Neural cell (in vitro differentiated cells): Measurements from ENCODE around the gene SUMO4. TPM values are rescaled to one million over a fixed set of nuclear protein-coding genes. Genes with fewer than 3 reads are reported as not detected.

ENCODE experiments used
- H2AFZ ChIP-seq: fragments of 200-600, 300-800 bp; sonication (generic), shearing (Covaris generic); 2 replicates; pipeline ENCODE4 v1.6.0; 2014; ENCODE audit warnings: low read depth, mild to moderate bottlenecking, antibody characterized with exemption, low read length, moderate library complexity
- H3F3A ChIP-seq: fragments of 200-600 bp; shearing (Covaris generic); 2 replicates; pipeline ENCODE4 v1.6.1; 2016; ENCODE audit warnings: mild to moderate bottlenecking, moderate library complexity, mixed read lengths, antibody characterized with exemption, low read length; ENCODE audit not compliant: insufficient read depth, poor library complexity, severe bottlenecking
- H3K27ac ChIP-seq: fragments of 200-600, 300-800 bp; sonication (generic), shearing (Covaris generic); 2 replicates; pipeline ENCODE4 v1.5.1; 2014; ENCODE audit warnings: mild to moderate bottlenecking, low read length, moderate library complexity
- H3K27me3 ChIP-seq: fragments of 300-800, 200-600 bp; sonication (generic), shearing (Covaris generic); 2 replicates; pipeline ENCODE4 v1.6.0; 2014; ENCODE audit warnings: mild to moderate bottlenecking, low read depth, low read length, moderate library complexity; ENCODE audit not compliant: insufficient read depth
- H3K36me3 ChIP-seq: fragments of 300-800, 200-600 bp; sonication (generic), shearing (Covaris generic); 2 replicates; pipeline ENCODE4 v1.5.1; 2014; ENCODE audit warnings: mild to moderate bottlenecking, antibody characterized with exemption, low read length, moderate library complexity; ENCODE audit not compliant: insufficient read depth
- H3K4me2 ChIP-seq: fragments of 300-800, 200-600 bp; sonication (generic), shearing (Covaris generic); 2 replicates; pipeline ENCODE4 v1.6.0; 2014; ENCODE audit warnings: mild to moderate bottlenecking, low read length
- H3K4me3 ChIP-seq: fragments of 300-800, 200-600 bp; sonication (generic), shearing (Covaris generic); 2 replicates; pipeline ENCODE4 v1.5.1; 2014; ENCODE audit warnings: mild to moderate bottlenecking, low read length, moderate library complexity
- H3K79me2 ChIP-seq: fragments of 200-600 bp; shearing (Covaris generic); replicated peaks from 2 replicates; pipeline ENCODE4 v1.6.0; 2014; ENCODE audit warnings: mild to moderate bottlenecking, low read length, moderate library complexity; ENCODE audit not compliant: insufficient read depth
- H3K9ac ChIP-seq: fragments of 300-800, 200-600 bp; sonication (generic), shearing (Covaris generic); 2 replicates; pipeline ENCODE4 v1.6.1; 2016; ENCODE audit warnings: mild to moderate bottlenecking, low read length, mixed read lengths
- H3K9me2 ChIP-seq: fragments of 200-600 bp; shearing (Covaris generic); 2 replicates; pipeline ENCODE4 v1.6.1; 2016; ENCODE audit warnings: mild to moderate bottlenecking, low read length, mixed read lengths; ENCODE audit not compliant: insufficient read depth
- H3K9me3 ChIP-seq: fragments of 200-600, 300-800 bp; sonication (generic), shearing (Covaris generic); 2 replicates; pipeline ENCODE4 v1.6.1; 2016; ENCODE audit warnings: mild to moderate bottlenecking, mixed run types, low read length, moderate library complexity, mixed read lengths
- H4K20me1 ChIP-seq: fragments of 200-600 bp; shearing (Covaris generic); 2 replicates; pipeline ENCODE4 v1.6.1; 2016; ENCODE audit warnings: mild to moderate bottlenecking, mixed run types; ENCODE audit not compliant: insufficient read depth
- EP300 ChIP-seq: fragments of 450-650 bp; conservative IDR thresholded peaks from 2 replicates; pipeline ENCODE4 v1.6.1; 2014; ENCODE audit warnings: antibody characterized with exemption, mild to moderate bottlenecking, moderate library complexity; ENCODE audit not compliant: poor library complexity, severe bottlenecking
- EZH2 ChIP-seq: fragments of 200-600, 300-800 bp; shearing (Covaris generic), sonication (generic); IDR thresholded peaks from 2 replicates; pipeline ENCODE4 v1.6.1; 2014; ENCODE audit warnings: antibody characterized with exemption, low read length, borderline replicate concordance, mild to moderate bottlenecking; ENCODE audit not compliant: insufficient read depth, poor library complexity, severe bottlenecking
- MXI1 ChIP-seq: fragments of 450-650 bp; conservative IDR thresholded peaks from 2 replicates; pipeline ENCODE4 v1.6.1; 2014; ENCODE audit warnings: antibody characterized with exemption, mild to moderate bottlenecking; ENCODE audit not compliant: poor library complexity, severe bottlenecking
- POLR2AphosphoS5 ChIP-seq: IDR thresholded peaks from 2 replicates; pipeline ENCODE4 v1.6.1; 2012
- RAD21 ChIP-seq: fragments of 450-650 bp; conservative IDR thresholded peaks from 2 replicates; pipeline ENCODE4 v1.6.1; 2014; ENCODE audit warnings: antibody characterized with exemption, mild to moderate bottlenecking, moderate library complexity
- REST ChIP-seq: IDR thresholded peaks from 2 replicates; pipeline ENCODE4 v1.6.1; 2012; ENCODE audit warnings: borderline replicate concordance
- SMC3 ChIP-seq: fragments of 450-650 bp; conservative IDR thresholded peaks from 2 replicates; pipeline ENCODE4 v1.6.1; 2014; ENCODE audit warnings: antibody characterized with exemption, mild to moderate bottlenecking, moderate library complexity; ENCODE audit not compliant: poor library complexity
- TAF1 ChIP-seq: IDR thresholded peaks from 2 replicates; pipeline ENCODE4 v1.6.1; 2012; ENCODE audit warnings: low read depth
- polyA plus RNA-seq: library from polyadenylated mRNA; depleted of rRNA; stranded (reverse); fragments of >200 nt; gene quantifications from 2 replicates; pipeline ENCODE4 v1.2.3, GENCODE V29; 2014
- TF ChIP-seq, protein P1 (sequence below): fragments of 450-650 bp; IDR thresholded peaks from 2 replicates; pipeline ENCODE4 v1.5.1; 2014; ENCODE audit warnings: antibody characterized with exemption, mild to moderate bottlenecking, moderate library complexity; ENCODE audit not compliant: poor library complexity, severe bottlenecking

SUMO4 gene
- polyA plus RNA-seq, 1 donor from 2014 or later, result not detected

GRCh38 chr6:149421132-149421531 lies 21.1 kb downstream of the SUMO4 start:
- H3K27ac ChIP-seq, result no peak overlapping the region
- no peak overlapping the region for H2AFZ ChIP-seq
- H3K79me2 ChIP-seq, result no peaks in the 10 kb centered on the region
- H3F3A ChIP-seq, result no peaks in the 10 kb centered on the region
- H3K4me3 ChIP-seq, result no peak overlapping the region
- no peaks in the 10 kb centered on the region for H3K36me3 ChIP-seq
- no peak overlapping the region for H3K9ac ChIP-seq
- no peak overlapping the region for H3K4me2 ChIP-seq
- H4K20me1 ChIP-seq, result no peaks in the 10 kb centered on the region
- H3K9me2 ChIP-seq, result no peaks in the 10 kb centered on the region
- TF ChIP-seq SMC3, result no peak
- TF ChIP-seq MXI1, result no peak
- no peak for TF ChIP-seq RAD21
- TF ChIP-seq TAF1, result no peak
- no peak for TF ChIP-seq EP300
- TF ChIP-seq, protein P1, sequence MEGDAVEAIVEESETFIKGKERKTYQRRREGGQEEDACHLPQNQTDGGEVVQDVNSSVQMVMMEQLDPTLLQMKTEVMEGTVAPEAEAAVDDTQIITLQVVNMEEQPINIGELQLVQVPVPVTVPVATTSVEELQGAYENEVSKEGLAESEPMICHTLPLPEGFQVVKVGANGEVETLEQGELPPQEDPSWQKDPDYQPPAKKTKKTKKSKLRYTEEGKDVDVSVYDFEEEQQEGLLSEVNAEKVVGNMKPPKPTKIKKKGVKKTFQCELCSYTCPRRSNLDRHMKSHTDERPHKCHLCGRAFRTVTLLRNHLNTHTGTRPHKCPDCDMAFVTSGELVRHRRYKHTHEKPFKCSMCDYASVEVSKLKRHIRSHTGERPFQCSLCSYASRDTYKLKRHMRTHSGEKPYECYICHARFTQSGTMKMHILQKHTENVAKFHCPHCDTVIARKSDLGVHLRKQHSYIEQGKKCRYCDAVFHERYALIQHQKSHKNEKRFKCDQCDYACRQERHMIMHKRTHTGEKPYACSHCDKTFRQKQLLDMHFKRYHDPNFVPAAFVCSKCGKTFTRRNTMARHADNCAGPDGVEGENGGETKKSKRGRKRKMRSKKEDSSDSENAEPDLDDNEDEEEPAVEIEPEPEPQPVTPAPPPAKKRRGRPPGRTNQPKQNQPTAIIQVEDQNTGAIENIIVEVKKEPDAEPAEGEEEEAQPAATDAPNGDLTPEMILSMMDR, result no peak
- TF ChIP-seq POLR2AphosphoS5, result no peak
- H3K9me3 ChIP-seq, result no peaks in the 10 kb centered on the region
- H3K27me3 ChIP-seq, result no peaks in the 10 kb centered on the region

GRCh38 chr6:149422581-149422980 lies 22.5 kb downstream of the SUMO4 start:
- Histone ChIP-seq H3K4me2 (no peak overlapping the region), H2AFZ (no peak overlapping the region), H3K79me2 (no peaks in the 10 kb centered on the region), H3K4me3 (no peak overlapping the region), H3K36me3 (no peaks in the 10 kb centered on the region), H3K27me3 (no peaks in the 10 kb centered on the region), H3K9me3 (no peaks in the 10 kb centered on the region), H3K27ac (no peak overlapping the region), H4K20me1 (no peaks in the 10 kb centered on the region), H3F3A (no peaks in the 10 kb centered on the region), H3K9ac (no peak overlapping the region), H3K9me2 (no peaks in the 10 kb centered on the region)
- TF ChIP-seq POLR2AphosphoS5 (no peak), TAF1 (no peak), MXI1 (no peak), REST (no peak)

DNA sequence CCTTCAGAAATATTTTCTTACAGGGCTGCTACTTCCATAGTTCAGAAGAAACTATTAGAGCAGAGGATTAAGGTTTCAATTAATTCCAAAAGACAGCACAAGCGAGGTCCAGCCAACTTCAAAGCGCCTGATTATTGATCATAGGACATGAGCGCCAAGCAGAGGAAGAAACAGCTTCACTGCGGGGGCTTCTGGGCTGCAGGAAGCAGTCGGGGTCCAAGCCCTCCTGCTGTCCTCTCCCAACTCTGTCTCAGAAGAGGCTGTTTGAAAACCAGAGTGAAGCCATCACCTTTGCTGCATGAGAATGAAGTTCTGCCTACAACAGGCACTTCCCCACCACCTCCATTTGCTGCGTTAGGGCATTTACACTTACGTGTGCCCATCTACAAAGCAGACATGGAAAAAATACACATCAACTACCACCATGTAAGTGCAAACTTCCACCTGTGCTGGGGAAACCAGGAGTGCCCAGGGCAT lies 23.9 kb downstream of the SUMO4 start:
- H3K9me3 ChIP-seq, result no peaks in the 10 kb centered on the region
- no peak overlapping the region for H3K4me2 ChIP-seq
- no peaks in the 10 kb centered on the region for H3K27me3 ChIP-seq
- TF ChIP-seq REST (no peak), SMC3 (no peak), EZH2 (no peak), MXI1 (no peak), TAF1 (no peak), EP300 (no peak), POLR2AphosphoS5 (no peak), RAD21 (no peak)
- TF ChIP-seq, protein P1, result no peak
- H3K36me3 ChIP-seq, result no peaks in the 10 kb centered on the region
- H3K9ac ChIP-seq, result no peak overlapping the region
- H3K4me3 ChIP-seq, result no peak overlapping the region
- no peak overlapping the region for H2AFZ ChIP-seq
- H3K79me2 ChIP-seq, result no peaks in the 10 kb centered on the region
- H3K27ac ChIP-seq, result no peak overlapping the region
- H3K9me2 ChIP-seq, result no peaks in the 10 kb centered on the region
- H4K20me1 ChIP-seq, result no peaks in the 10 kb centered on the region
- no peaks in the 10 kb centered on the region for H3F3A ChIP-seq
